CD4-positive, alpha-beta T cell treated with Interferon alpha-2 for 1 hour (primary cell): ENCODE measurements around the gene UBE2H.

ENCODE experiments used
- DNase-seq, 2 donors: peaks; one replicate each; pipeline ENCODE4 v3.0.0-alpha.2; 2020 to 2022

Gene UBE2H

GRCh38 chr7:129950191-129950932 lies 2.4 kb downstream of the UBE2H start:
- DNase-seq, result peak in 1 of 2 donors; percentile 48

GRCh38 chr7:129949292-129950133 lies 3.2 kb downstream of the UBE2H start:
- peak in 1 of 2 donors; percentile 16 for DNase-seq

GRCh38 chr7:129948877-129949291 lies 3.9 kb downstream of the UBE2H start:
- peak; percentile 82 to 88 for DNase-seq

- DNase-seq, result no peak
Observed at GRCh38 chr7:129948338-129948737, 4.4 kb downstream of the UBE2H start.

DNA sequence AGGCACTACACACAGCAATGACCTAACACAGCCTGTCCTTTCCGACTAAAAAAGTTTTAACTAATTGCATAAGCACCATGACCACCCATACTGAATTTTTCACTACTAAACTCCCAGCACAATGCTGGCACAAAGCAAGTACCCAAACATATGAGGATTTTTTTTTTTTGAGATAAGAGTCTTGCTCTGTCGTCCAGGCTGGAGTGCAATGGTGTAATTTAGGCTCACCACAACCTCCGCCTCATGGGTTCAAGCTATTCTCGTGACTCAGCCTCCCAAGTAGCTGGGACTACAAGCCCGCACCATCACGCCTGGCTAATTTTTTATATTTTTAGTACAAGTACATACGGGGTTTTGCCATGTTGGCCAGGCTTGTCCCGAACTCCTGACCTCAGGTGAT lies 5.1 kb downstream of the UBE2H start:
- no peak for DNase-seq

DNA sequence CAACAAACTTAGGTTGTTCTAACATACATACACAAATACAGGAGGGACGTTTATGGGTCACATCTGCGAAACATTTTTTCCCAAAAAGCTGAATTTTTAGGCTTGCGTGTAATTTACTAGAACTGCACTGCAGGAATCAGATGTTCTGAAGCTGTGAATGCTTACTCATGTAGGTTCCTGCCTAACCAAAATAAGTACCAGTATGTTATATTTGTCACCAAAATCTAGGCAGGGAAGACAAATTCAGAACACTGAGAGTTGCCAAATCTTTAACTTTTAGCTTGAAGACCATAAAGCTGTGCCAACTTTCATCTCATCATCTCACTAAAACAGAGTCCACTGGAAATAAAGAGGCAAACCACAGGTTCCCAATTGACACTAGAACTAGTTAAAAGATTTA lies 5.7 kb downstream of the UBE2H start:
- DNase-seq, result no peak

DNA sequence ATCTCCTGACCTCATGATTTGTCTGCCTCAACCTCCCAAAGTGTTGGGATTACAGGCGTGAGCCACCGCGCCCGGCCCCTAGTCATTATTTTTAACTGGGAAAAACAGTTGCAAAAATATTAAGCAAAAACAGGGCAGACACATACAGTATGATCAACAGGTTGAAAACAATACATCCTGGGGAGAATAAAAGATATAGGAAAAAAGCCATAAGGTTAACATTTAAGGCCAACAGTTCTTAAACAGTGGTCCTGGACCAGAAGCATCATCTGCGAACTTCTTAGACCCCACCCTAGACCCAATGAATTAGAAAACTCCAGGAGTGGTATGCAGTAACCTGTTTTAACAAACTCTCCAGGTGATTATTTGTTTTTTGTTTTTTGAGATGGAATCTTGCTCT lies 6.5 kb downstream of the UBE2H start:
- DNase-seq, result no peak

DNA sequence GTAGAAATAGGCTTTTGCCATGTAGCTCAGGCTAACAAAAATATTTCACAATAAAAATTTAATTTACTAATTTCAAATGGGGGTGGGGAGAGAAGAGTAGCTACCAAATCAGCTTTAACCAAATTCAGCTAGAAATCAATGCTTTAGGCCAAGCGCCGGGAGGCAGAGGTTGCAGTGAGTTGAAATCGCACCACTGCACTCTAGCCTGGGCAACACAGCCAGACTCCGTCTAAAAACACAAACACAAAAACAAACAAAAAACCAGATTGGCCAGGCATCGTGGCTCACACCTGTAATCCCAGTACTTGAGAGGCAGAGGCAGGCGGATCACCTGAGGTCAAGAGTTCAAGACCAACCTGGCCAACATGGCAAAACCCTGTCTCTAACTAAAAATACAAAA lies 9.4 kb downstream of the UBE2H start:
- no peak for DNase-seq

DNA sequence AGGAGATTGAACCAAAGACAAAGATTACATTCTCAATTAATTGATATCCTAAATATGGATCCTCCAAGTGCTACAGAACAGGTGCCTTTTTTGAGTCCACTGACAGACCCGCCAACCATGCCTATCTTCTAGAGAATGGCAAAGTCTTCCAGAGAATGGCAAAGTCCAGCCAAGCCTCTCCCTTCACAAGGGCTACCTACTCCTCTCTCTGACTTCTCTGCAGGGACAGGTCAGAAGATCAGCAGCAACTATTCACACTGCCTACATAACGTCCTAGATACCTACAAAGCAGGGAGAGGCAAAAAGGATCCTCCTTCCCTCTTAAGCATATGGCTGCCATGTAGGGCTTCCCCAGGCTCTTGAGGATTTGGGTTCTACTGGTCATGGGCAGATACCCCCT lies 12.4 kb downstream of the UBE2H start:
- no peak for DNase-seq

GRCh38 chr7:129939881-129940280 lies 12.9 kb downstream of the UBE2H start:
- no peak for DNase-seq

GRCh38 chr7:129933627-129934026 lies 19.1 kb downstream of the UBE2H start:
- no peak for DNase-seq

- DNase-seq, result no peak
Observed at GRCh38 chr7:129926618-129927017, 26.1 kb downstream of the UBE2H start.

GRCh38 chr7:129925416-129926002 lies 27.3 kb downstream of the UBE2H start:
- DNase-seq, result no peak

GRCh38 chr7:129924602-129925001 lies 28.2 kb downstream of the UBE2H start:
- no peak for DNase-seq

DNA sequence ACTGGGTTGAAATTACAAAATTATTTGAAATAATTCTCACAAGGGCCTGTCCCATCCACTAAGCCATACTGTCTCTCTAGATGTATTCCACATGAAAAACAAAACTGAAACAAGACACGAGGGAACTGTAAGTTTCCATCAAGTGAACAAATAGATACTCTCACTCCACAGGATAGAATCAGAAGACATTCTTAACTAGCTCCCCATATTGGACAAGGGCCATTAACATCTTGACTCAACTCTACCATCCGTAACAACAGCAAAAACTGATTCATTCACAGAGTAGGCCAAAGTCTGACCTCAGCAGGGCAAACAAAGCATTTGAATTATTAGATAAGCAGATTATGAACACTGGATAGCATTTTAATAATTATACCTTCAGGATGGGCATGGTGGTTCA lies 29.1 kb downstream of the UBE2H start:
- no peak for DNase-seq

DNA sequence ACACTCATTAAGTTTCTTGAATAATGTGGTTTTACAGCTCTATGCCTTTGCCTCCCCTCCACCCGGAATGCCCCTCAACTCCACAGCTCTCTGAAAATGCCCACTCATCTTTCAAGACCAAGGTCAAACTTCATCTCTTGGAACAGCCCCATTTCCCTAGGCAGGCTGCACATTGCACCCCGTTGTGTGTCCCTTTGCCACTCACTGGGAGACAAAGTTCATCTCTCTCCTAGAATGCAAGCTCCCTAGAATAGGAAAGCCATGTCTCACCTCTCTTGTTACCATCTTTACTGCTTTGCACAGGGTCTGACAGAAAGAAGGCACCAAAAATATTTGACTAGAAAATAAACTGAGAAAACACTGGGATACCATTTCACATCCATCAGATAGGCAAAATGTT lies 33.3 kb downstream of the UBE2H start:
- DNase-seq, result no peak

GRCh38 chr7:129918922-129919321 lies 33.8 kb downstream of the UBE2H start:
- no peak for DNase-seq

DNA sequence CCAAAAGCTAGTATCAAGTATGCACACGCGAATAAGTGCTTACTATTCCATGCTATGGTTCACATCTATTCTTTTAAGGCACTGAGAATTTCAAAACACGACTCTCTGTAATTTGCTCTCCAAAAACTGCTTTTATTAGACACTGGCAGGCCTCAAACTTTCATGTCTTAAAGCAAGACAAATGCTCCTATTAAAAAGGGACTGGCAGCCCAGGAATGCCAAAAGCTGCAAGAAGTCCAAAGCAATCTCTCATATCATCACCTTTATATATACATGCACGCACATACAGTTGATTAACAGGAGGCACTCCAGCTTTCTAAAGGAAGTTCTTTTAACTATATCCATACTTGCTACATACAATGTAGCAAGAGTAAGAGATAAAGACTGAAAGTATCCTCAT lies 34.8 kb downstream of the UBE2H start:
- no peak for DNase-seq

DNA sequence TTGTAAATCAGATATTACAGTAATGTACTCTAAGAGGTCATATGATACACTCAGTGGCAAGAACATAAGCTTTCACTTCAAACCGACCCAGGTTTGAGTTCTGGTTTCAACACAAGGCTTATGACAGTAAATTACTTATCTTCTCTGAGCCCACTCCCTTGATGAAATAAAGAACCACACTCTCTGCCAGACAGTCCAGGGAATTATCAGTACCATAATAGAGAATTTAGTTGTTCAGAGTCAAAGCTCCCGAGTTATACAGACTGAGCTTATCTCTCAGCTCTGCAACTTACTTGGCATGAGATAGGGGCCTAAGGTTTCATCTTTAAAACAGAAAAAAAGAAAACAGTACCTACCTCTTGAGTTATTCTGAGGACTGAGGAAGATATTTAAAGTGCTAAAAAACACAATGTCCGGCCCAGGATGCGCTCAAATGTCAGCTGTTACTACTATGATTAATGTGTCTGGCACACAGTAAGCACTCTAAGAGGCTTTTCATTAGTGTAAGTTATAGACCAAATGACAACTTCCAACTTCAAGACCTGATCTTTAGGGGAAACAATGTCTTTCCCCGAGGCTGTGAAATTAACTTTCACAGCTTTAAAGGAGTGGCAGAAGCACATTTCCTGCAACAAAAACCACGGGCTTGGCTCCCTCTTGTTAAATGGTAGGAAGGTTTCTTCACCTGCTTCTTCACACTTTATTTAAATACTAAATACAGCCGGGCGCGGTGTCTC lies 38.1 kb downstream of the UBE2H start:
- peak; percentile 5 to 38 for DNase-seq

- no peak for DNase-seq
Observed at GRCh38 chr7:129913428-129913827, 39.3 kb downstream of the UBE2H start.

DNA sequence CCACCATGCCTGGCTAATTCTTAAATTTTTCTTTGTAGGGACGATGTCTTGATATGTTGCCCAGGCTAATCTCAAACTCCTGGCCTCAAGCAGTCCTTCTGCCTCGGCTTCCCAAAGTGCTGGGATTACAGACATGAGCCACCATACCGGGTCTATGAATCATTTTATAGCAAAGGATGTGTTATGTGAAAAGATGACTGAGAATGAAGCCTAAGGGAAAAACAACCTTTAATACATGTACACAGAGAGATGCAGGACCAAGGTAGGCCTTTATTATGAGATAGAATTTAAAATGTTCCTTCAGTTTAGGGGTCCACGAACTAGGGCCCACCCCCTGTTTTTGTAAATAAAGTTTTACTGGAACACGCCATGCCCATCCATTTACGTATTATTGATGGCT lies 41.0 kb downstream of the UBE2H start:
- DNase-seq, result no peak

DNA sequence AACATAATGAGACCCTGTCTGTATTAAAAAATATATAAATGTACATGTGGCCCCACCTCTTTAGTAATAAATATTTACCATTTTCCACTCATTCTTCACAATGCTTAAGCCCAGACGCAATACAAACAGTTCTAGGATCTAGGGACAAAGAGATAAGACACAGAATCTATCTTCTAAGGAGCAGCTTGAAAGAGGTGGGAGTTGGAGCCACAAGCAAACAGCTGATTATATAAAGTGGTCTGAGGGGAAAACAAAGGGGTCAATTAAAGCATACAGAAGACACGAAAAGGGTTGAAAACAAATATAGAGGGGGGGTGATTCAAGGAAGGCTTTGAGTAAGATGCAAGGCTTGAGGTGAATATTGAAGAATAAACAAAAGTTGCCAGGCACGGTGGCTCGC lies 43.1 kb downstream of the UBE2H start:
- no peak for DNase-seq

GRCh38 chr7:129908181-129908580 lies 44.6 kb downstream of the UBE2H start:
- no peak for DNase-seq
